Activated gamma-delta T cell (primary cell): ENCODE results near the gene PDE2A.

Experiments
- DNase-seq: peaks from one replicate; lab custom pipeline; 2025; lab: John Stamatoyannopoulos, UW

PDE2A gene

GRCh38 chr11:72544589-72544988 lies 129.6 kb downstream of the PDE2A start:
- DNase-seq, result no peak

DNA sequence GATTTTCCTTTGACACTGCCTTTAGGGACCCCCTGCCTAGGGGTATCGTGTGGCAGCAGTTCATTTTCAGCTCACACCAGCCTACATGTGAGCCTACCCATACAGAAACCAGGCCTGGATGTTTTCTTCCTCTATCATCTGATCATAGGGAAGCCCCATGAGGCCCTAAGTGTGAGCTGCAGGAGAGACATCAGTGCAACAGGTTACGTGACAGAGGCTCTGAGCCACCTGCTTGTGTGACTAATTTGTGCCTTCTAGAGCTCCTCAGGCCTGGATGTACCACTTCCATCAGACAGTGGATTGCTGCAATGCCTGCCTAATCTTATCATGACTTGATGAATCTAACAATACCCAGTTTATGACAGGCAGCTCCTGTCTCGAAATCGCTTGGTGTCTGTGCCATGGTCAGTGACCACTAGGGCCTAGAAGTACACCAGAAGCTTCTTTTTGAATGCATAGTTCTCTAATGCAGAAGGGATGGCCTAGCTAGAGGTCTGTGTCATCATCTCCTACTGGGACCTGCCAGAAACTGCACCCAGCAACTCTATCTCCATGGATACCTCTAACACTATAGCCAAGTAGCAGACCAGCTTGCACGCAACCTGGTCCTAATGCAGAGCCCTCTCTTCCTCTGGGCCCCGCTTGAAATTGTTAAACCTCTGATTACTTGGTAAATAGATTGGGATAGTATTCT lies 130.2 kb downstream of the PDE2A start:
- no peak for DNase-seq

DNA sequence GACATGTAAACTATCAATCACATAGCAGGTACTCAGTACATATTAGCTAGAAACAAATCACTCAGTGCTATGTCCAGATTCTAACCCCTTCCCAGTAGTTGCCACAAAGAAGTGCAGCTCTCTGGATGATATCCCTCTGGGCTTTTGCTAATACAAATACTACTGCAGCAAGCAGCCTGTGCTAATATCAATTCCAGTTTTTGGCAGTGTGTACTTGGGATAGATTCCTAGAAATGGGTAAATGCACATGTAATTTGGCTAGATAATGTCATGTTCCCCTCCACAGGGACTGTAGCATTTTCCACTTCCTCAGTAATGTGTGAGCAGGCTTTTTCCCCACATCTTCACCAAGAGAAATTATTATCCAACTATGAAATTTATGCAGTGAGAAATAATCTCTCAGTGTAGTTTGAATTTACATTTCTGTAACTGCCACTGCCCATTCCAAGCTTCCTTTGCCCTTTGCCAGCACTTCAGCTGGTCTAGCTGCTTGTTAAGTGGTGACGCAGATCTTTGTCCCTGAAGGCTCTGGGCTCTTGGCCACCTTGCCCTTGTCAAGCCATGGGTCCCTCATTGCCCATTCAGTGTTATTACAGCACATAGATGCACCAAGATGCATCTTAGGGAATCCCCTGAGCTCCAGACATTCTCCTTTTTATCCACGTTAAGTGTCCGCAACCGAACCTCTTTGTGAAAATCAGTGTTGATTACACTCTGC lies 132.8 kb downstream of the PDE2A start:
- no peak for DNase-seq

DNA sequence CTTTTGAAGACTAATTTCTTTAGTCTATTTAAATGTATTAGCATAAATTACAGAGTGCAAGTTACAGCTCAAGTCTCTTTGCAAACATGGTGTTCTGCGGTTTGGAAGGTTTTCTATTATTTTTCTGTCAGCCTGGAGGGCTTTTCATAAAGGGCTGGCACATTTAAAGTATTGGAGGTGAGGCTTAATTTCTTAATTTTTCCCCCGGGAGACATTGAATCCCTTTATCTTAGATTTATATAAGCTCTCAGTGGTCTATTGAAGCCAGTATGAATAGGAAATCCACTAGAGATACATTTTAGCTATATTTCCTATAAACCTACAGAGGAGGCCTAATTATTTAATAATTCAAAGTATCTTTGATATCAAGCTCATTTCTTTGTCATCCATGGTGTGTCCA lies 137.2 kb downstream of the PDE2A start:
- DNase-seq, result no peak

DNA sequence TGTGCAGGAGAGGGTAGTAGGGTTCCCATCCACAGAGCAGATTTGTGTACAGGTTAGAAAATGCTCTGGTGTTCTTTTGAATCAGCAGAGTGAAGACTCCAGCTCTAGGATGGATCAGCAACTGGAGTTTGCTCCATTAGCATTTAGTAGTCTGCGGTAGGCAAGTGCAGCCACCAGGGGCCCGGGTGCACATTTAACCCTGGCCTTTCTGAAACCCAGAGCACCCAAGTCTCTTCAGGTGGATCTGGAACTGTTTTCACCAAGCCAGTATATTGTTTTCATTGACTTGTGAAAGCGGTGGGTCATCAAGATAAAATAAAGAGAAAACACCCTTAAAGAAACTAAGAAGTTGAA lies 139.1 kb downstream of the PDE2A start:
- DNase-seq, result no peak

DNA sequence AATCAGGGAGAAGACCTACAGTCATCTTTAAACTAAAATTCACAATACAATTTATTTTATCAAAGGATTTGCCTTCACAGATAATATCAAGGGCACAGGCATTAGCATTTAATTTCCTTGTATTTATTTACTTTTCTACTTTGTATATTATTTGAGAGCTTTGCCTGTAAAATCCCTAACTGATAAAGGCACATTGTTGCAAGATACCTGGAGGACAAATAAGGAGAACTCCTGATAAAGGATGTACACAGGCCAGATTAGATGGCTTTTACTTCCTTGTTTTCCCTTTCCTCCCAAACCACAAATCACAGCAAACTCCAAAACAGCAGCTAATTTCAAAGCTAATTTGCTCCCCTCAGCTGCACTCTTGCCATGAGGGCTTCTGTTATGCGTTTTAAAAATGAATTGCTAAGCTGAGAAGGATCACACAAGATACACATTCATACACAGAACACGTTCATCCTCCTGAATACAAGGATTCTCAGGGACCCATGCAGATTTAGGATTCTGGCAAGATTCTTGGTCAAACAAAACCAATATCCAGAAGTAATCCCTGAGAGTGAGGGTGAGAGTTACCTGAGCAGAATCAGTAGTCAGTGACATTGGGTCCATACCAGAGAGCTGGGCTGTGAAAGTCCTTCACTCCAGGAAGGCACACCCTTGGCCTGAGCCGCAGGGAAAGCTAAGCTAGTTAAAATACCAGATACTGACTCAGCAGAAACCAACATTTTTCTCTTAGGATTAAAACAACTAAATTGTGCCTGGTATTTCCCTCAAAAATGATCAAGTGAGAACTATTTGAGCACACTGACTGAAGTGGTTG lies 139.6 kb downstream of the PDE2A start:
- DNase-seq, result no peak

DNA sequence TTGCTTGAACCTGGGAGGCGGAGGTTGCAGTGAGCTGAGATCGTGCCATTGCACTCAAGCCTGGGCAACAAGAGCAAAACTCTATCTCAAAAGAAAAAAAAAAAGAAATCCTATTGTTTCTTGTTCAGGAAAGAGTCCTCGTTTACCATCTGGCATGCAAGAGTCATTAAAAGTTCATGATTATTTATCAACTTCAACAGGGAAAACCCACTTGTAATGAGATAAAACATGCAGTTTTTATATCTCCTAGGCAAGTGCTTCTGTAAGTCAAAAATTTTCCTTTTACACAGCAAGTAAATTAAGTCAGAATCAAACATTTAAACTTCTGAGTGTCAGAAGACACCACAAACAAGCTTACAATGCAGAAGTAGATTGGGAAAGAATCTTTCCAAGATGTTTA lies 145.2 kb downstream of the PDE2A start:
- DNase-seq, result no peak

- no peak for DNase-seq
These were observed 146.1 kb downstream of the PDE2A start for GRCh38 chr11:72528121-72528520.
